Omental fat pad (tissue), 4 donors: ENCODE results near the gene MEMO1. TPM values are rescaled to one million over a fixed set of nuclear protein-coding genes. Genes with fewer than 3 reads are reported as not detected.
"Not testable (repeated sequence)": the region's sequence is repeated elsewhere in the genome, so short reads cannot be mapped to it uniquely, and the experiment has no call there.

Experiments
- ATAC-seq: fragments of 150-250 bp; one replicate; pipeline ENCODE4 v1.9.1; 2016; ENCODE audit warnings: mild to moderate bottlenecking, moderate library complexity; ENCODE audit not compliant: low FRiP score
- DNase-seq: peaks from one replicate; pipeline ENCODE4 v3.0.0-alpha.2; 2019; ENCODE audit warnings: low spot score
- CTCF ChIP-seq, 3 donors: fragments of 450-650 bp; IDR thresholded peaks; one replicate each; pipeline ENCODE4 v1.5.1; 2016 to 2017; ENCODE audit warnings: antibody characterized with exemption in 3 of 3, mild to moderate bottlenecking in 3 of 3, moderate library complexity in 2 of 3
- total RNA-seq, 4 donors: library from RNA; depleted of rRNA; stranded (reverse); fragments of >200 nt; gene quantifications; one replicate each; pipeline ENCODE4 v1.1.0, GENCODE V29; 2016

The MEMO1 gene
- total RNA-seq, 4 donors from 2014 or later, result 14.7 to 26.2 (median 21.7) TPM

DNA sequence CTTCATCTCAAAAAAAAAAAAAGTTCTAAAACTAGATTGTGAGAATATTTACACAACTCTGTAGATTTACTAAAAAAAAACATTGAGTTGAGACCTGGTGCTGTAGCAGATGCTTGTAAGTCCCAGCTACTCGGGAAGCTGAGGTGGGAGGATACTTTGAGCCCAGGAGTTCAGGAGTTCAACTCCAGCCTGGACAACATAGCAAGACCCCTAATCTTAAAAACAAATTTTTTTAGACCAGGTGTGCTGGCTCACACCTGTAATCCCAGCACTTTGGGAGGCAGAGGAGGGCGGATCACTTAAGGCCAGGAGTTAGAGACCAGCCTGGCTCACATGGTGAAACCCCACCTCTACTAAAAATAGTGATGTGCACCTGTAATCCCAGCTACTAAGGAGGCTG, 108.9 kb downstream of the MEMO1 start:
- no peak for DNase-seq
- TF ChIP-seq CTCF (IDR thresholded peaks at IDR 0.05), result no peak
- no peak for ATAC-seq

- DNase-seq, ATAC-seq: not testable (repeated sequence)
Observed at GRCh38 chr2:31900156-31900555, 110.7 kb downstream of the MEMO1 start.

GRCh38 chr2:31898346-31898745, 112.5 kb downstream of the MEMO1 start:
- not testable (repeated sequence) for ATAC-seq, DNase-seq

GRCh38 chr2:31897340-31897739, 113.5 kb downstream of the MEMO1 start:
- DNase-seq, ATAC-seq: not testable (repeated sequence)

DNA sequence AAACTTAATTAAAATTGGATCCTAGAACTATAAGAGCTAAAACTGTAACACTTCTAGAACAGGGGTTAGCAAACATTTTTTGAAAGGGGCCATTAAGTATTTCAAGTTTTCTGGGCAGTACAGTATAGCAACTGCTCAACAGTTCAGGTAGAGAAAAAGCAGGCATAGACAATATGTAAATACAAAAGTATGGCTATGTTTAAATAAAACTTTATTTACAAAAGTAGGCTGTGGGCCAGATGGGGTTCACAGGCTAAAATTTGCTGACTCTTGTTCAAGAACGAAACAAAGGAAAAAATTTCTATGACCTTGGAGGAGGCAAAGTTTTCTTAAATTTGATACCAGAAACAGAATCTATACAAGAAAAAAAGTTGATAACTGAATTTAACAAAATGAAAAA, 114.5 kb downstream of the MEMO1 start:
- TF ChIP-seq CTCF (IDR thresholded peaks at IDR 0.05), result no peak
- ATAC-seq (no peak), DNase-seq (no peak)

- ATAC-seq (no peak), DNase-seq (no peak)
- no peak for TF ChIP-seq CTCF (IDR thresholded peaks at IDR 0.05)
Observed at GRCh38 chr2:31894656-31895055, 116.2 kb downstream of the MEMO1 start.

DNA sequence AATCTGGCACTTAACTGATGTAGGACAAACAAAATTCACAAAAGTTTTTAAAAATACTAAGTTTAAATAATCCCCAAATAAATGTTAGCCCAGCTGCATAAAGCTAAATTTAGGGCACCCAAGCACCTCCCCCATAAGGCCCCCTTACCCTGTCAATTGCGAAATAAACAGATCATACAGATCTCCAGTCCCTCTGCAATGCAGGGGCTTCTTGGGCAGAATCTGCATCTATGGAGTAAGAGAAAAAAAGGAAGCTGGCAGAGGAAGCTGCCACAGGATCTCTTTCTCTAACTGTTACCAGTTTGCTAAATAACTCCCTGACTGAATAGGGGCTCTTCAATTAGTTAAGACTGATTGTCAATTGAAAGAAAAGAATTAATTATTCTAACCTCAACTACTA, 117.7 kb downstream of the MEMO1 start:
- no peak for TF ChIP-seq CTCF (IDR thresholded peaks at IDR 0.05)
- ATAC-seq (no peak), DNase-seq (no peak)

DNA sequence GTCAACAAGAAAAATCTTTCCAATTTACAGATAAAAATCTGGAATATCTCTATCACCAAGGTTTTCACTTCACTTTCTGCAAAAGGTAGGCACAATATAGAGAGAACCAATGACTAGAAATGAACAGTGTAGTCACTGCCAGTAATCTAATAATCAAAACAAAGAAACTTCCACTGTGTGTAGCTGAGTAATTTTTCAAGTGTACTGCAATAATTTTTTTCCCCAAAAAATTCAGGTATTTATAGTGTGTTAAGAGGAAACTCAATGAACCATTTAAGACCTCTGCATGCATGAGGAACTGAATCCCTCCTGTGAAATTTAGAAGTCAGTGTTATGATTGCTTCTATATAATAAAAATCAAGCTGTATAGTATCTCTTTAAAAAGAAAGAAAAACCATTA, 121.8 kb downstream of the MEMO1 start:
- DNase-seq, result no peak
- ATAC-seq, result no peak
- TF ChIP-seq CTCF (IDR thresholded peaks at IDR 0.05), result no peak

- DNase-seq (no peak), ATAC-seq (no peak)
- TF ChIP-seq CTCF (IDR thresholded peaks at IDR 0.05), result no peak
Observed at GRCh38 chr2:31888550-31888949, 122.3 kb downstream of the MEMO1 start.
